Gastrocnemius medialis (tissue), 4 donors: ENCODE data around the gene COASY.

Source experiments
- CTCF ChIP-seq, 5 experiments: fragments of 450-650 bp in 3 of 5; fragments of 200-600 bp in 2 of 5; sonication (generic) in 2 of 5; IDR thresholded peaks in 4 of 5; conservative IDR thresholded peaks in 1 of 5; 1 replicate in 4 of 5; 2 replicates in 1 of 5; pipeline ENCODE4 v1.5.1; 2016 to 2019; ENCODE audit warnings: antibody characterized with exemption in 5 of 5, mild to moderate bottlenecking in 3 of 5, moderate library complexity in 3 of 5
- POLR2A ChIP-seq, 2 donors: fragments of 450-650 bp; IDR thresholded peaks; one replicate each; pipeline ENCODE4 v1.6.1; 2017; ENCODE audit warnings: antibody characterized with exemption in 2 of 2, mild to moderate bottlenecking in 2 of 2, moderate library complexity in 2 of 2

GRCh38 chr17:42547001-42547461 lies 14.9 kb upstream of the COASY start:
- TF ChIP-seq CTCF (IDR thresholded peaks at IDR 0.05 in 4 of 5, conservative IDR thresholded peaks at IDR 0.05 in 1 of 5) (no peak), POLR2A (IDR thresholded peaks at IDR 0.05) (no peak)
